ENCODE measurements around the gene RNF227.
"Not testable (repeated sequence)": the region's sequence is repeated elsewhere in the genome, so short reads cannot be mapped to it uniquely, and the experiment has no call there.

Gene RNF227

DNA sequence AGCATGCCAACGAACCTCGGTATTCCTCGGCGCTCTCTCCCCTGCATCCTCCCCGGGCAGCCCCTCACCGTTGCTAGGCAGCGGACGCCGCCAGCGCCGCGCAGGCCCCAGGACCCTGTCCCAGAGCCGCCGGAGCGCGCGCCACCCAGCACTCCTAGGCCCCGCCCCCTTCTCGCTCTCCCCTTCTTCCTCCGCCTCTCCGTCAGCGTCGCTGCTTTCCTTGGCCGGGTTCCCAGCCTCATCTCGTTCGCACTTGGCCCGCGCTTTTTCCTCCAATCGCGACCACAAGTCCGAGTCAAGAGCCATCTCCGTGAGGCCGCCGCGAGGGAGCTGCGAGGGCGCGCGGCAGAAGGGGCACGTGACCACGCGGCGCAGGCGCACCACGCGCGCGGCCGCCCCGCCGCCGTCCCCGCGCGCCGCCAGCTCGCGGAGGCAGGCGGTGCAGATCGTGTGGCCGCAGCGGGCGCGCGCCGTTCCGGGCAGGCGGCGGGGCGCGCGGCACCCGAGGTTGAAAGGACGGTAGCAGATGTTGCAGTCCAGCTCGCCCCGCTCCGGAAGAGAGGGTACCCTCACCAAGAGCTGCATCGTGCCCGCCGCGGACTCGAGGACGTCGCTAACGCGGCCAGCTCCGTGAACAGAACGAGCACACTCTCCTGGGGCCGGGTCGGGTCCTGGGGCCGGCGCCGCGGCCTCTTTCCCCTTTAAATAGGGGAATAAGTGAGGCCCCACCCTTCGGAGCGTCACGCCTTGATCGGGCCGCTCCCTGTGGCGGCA lies at the start of gene RNF227:
Gene RNF227, minus strand, starts transcription at position 679 of the 774 bp plus-strand sequence. Its CDS starts 94 bp downstream, at position 585.
- no peak for TF ChIP-seq CTCF (IDR thresholded peaks at IDR 0.05; ENCODE audit: low read depth, low read length)
- DNase-seq (ENCODE audit: low read depth, low spot score), result peak; percentile 97
- in situ Hi-C loops (cut with HindIII; ENCODE audit: low sequenced_read_pairs), result no loop called here
- H3K4me3 ChIP-seq (ENCODE audit: low read depth, low read length), result peak within 1 kb of the TSS; percentile 48

- in situ Hi-C loops (cut with HindIII; ENCODE audit: low sequenced_read_pairs), result no loop called here
- no peak overlapping the region for H3K4me3 ChIP-seq (ENCODE audit: low read depth, low read length)
- TF ChIP-seq CTCF (IDR thresholded peaks at IDR 0.05; ENCODE audit: low read depth, low read length), result no peak
- no peak for DNase-seq (ENCODE audit: low read depth, low spot score)
Observed at GRCh38 chr17:7961421-7961820, 45.3 kb upstream of the RNF227 start.

GRCh38 chr17:7959503-7960253 lies 43.6 kb upstream of the RNF227 start:
- in situ Hi-C loops (cut with HindIII; ENCODE audit: low sequenced_read_pairs), result no loop called here
- no peak overlapping the region for H3K4me3 ChIP-seq (ENCODE audit: low read depth, low read length)
- no peak for TF ChIP-seq CTCF (IDR thresholded peaks at IDR 0.05; ENCODE audit: low read depth, low read length)
- no peak for DNase-seq (ENCODE audit: low read depth, low spot score)

DNA sequence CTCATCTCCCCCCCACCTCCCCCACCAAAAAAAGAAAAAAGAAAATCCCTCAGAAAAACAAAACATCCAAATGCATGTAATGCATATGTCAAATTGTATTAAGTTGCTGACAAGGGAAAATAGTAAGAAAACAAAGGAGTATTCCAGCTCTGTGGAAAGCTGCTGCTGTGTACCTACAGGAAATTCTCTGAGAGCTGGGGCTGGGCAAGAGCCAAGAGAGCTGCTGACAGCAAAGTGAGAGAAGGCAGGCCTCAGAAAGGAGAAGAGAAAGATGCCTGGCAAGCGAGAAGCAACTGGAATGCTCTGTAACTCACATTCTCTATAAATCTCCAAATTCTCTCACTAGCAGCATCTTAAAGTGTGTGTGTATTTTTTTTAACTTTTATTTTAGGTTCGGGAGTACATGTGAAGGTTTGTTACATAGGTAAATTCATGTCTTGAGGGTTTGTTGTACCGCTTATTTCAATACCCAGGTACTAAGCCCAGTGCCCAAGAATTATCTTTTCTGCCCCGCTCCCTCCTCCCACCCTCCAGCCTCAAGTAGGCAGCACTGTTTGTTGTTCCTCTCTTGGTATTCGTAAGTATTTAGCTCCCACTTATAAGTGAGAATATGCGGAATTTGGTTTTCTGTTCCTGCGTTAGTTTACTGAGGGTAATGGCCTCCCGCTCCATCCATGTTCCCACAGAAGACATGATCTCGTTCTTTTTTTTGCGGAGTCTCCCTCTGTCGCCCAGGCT lies 40.3 kb upstream of the RNF227 start:
- no peak for TF ChIP-seq CTCF (IDR thresholded peaks at IDR 0.05; ENCODE audit: low read depth, low read length)
- H3K4me3 ChIP-seq (ENCODE audit: low read depth, low read length), result no peak overlapping the region
- in situ Hi-C loops (cut with HindIII; ENCODE audit: low sequenced_read_pairs), result no loop called here
- no peak for DNase-seq (ENCODE audit: low read depth, low spot score)

DNA sequence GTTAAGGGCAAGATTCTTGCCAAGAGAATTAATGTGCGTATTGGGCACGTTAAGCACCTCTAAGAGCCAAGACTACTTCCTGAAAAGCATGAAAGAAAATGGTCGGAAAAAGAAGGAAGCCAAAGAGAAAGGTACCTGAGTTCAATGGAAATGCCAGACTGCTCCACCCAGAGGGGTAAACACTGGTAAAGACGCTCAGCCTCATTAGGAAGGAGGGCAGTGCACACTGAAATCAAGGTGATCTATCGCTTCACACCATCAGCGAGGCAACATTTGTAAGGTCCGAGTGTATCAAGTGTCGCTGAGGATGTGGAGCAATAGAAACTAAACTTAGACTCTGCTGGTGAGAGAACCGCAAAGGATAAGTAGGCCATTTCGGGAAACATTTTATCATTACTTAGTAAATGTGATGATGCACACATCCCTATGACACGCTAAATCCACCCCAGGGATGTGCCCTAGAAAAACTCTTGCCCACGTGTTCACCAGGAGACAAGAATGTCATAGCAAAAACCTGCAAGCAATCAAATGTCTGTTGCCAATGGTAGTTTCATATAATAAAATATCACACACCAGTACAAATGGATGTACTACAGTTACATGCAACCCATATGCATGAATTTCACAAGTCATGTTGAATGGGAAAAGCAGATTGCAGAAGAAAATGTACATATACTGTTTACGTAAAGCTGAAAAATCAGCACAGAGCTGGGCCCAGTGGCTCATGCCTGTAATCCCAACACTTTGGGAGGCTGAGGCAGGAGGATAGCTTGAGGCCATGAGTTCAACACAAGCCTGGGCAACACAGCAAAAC lies 39.5 kb upstream of the RNF227 start:
- in situ Hi-C loops (cut with HindIII; ENCODE audit: low sequenced_read_pairs), result no loop called here
- no peak overlapping the region for H3K4me3 ChIP-seq (ENCODE audit: low read depth, low read length)
- no peak for DNase-seq (ENCODE audit: low read depth, low spot score)
- TF ChIP-seq CTCF (IDR thresholded peaks at IDR 0.05; ENCODE audit: low read depth, low read length), result no peak

DNA sequence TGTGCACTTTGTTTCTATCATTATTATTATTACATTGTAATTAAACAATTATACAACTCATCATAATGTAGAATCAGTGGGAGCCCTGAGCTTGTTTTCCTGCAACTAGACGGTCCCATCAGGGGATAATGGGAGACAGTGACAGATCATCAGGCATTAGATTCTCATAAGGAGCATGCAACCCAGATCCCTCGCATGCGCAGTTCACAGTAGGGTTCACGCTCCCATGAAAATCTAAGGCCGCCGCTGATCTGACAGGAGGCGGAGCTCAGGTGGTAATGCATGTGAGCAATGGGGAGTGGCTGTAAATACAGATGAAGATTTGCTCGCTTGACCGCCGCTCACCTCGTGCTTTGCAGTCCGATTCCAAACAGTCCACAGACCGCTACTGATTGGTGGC lies 37.2 kb upstream of the RNF227 start:
- DNase-seq (ENCODE audit: low read depth, low spot score), result not testable (repeated sequence)

More for the DNA sequence above, 37.2 kb upstream of the RNF227 start:
- H3K4me3 ChIP-seq (ENCODE audit: low read depth, low read length); in situ Hi-C loops (cut with HindIII; ENCODE audit: low sequenced_read_pairs): not testable (repeated sequence)
